Lower leg skin (tissue), 3 donors: Measurements from ENCODE around the gene UST.

ENCODE experiments used
- POLR2A ChIP-seq, 2 donors: fragments of 450-650 bp; IDR thresholded peaks; one replicate each; pipeline ENCODE4 v1.6.1; 2016 to 2017; ENCODE audit warnings: antibody characterized with exemption in 2 of 2, mild to moderate bottlenecking in 1 of 2, moderate library complexity in 1 of 2
- TF ChIP-seq, protein P1 (sequence below), 3 donors: fragments of 450-650 bp; IDR thresholded peaks; one replicate each; pipeline ENCODE4 v1.5.1; 2016; ENCODE audit warnings: antibody characterized with exemption in 3 of 3, mild to moderate bottlenecking in 3 of 3, moderate library complexity in 2 of 3

DNA sequence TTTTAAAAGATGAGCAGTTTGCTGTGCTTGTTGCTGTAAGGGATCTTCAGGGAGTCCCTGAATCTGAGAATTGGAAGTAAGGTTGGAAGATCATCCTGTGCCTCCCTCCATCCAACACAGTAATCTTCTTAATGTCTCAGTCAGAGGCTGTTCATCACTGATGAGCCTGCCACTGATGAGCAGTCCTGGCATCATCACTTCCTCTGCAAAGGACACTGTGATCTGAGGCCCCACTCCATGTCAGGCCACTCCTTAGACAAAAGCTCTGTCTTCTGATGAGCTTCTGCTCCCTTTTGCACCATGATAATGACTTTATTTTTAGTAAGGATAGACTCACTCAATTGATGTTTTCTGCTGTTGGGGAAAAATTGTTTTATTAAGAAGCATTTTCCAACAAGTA is 121.0 kb downstream of the UST start:
- TF ChIP-seq, protein P1, sequence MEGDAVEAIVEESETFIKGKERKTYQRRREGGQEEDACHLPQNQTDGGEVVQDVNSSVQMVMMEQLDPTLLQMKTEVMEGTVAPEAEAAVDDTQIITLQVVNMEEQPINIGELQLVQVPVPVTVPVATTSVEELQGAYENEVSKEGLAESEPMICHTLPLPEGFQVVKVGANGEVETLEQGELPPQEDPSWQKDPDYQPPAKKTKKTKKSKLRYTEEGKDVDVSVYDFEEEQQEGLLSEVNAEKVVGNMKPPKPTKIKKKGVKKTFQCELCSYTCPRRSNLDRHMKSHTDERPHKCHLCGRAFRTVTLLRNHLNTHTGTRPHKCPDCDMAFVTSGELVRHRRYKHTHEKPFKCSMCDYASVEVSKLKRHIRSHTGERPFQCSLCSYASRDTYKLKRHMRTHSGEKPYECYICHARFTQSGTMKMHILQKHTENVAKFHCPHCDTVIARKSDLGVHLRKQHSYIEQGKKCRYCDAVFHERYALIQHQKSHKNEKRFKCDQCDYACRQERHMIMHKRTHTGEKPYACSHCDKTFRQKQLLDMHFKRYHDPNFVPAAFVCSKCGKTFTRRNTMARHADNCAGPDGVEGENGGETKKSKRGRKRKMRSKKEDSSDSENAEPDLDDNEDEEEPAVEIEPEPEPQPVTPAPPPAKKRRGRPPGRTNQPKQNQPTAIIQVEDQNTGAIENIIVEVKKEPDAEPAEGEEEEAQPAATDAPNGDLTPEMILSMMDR (IDR thresholded peaks at IDR 0.05): no peak
- no peak for TF ChIP-seq POLR2A (IDR thresholded peaks at IDR 0.05)
